PC-9 (cell line): ENCODE measurements around the gene CNNM3. TPM values are rescaled to one million over a fixed set of nuclear protein-coding genes. Genes with fewer than 3 reads are reported as not detected.

Experiments
- BruUV-seq: library from RNA; stranded (reverse); fragments of 400-500 nt; replicated peaks from 2 replicates; lab custom pipeline; 2021; lab: Mats Ljungman, UMichigan
- CTCF ChIA-PET: fragments of 300-600 bp; sonication (Branson Sonifier 250); formaldehyde crosslinking; loops from one replicate; lab custom pipeline; 2022; ENCODE audit warnings: antibody characterized with exemption; lab: Charles Lee
- POLR2A ChIA-PET: fragments of 300-600 bp; sonication (Branson Sonifier 250); formaldehyde crosslinking; loops from one replicate; lab custom pipeline; 2022; ENCODE audit warnings: antibody characterized with exemption; ENCODE audit not compliant: unreplicated experiment; lab: Charles Lee
- DNase-seq, 2 experiments: peaks; one replicate each; pipeline versions ENCODE4 v3.0.0 to v3.0.0-alpha.2; 2015 to 2022; ENCODE audit warnings: mixed read lengths in 1 of 2
- H2AFZ ChIP-seq: fragments of 200-600 bp; sonication (generic); 2 replicates; pipeline ENCODE4 v1.8.1; 2017; ENCODE audit warnings: antibody characterized with exemption
- H3F3A ChIP-seq: fragments of 200-600 bp; sonication (generic); 2 replicates; pipeline ENCODE4 v1.8.1; 2017; ENCODE audit warnings: antibody characterized with exemption, mild to moderate bottlenecking, low read depth; ENCODE audit not compliant: insufficient read depth
- H3K27ac ChIP-seq: fragments of 200-600 bp; sonication (generic); 2 replicates; pipeline ENCODE4 v1.6.1; 2016; ENCODE audit warnings: mixed run types
- H3K27me3 ChIP-seq: fragments of 200-600 bp; sonication (generic); 2 replicates; pipeline ENCODE4 v1.6.1; 2016; ENCODE audit warnings: low read depth, mixed run types; ENCODE audit not compliant: insufficient read depth
- H3K36me3 ChIP-seq: fragments of 200-600 bp; sonication (generic); 2 replicates; pipeline ENCODE4 v1.6.1; 2016; ENCODE audit warnings: low read depth, mixed run types
- H3K4me1 ChIP-seq: fragments of 200-600 bp; sonication (generic); replicated peaks from 2 replicates; pipeline ENCODE4 v1.6.1; 2016; ENCODE audit warnings: mixed run types; ENCODE audit not compliant: insufficient read depth
- H3K4me2 ChIP-seq: fragments of 200-600 bp; sonication (generic); 2 replicates; pipeline ENCODE4 v1.6.1; 2017; ENCODE audit warnings: mixed run types
- H3K4me3 ChIP-seq: fragments of 200-600 bp; sonication (generic); 2 replicates; pipeline ENCODE4 v1.6.1; 2016; ENCODE audit warnings: mixed run types
- H3K79me2 ChIP-seq: fragments of 200-600 bp; sonication (generic); 2 replicates; pipeline ENCODE4 v1.6.1; 2017; ENCODE audit warnings: low read depth, mixed run types
- H3K9me2 ChIP-seq: fragments of 200-600 bp; sonication (generic); 2 replicates; pipeline ENCODE4 v1.8.1; 2017; ENCODE audit warnings: mild to moderate bottlenecking; ENCODE audit not compliant: insufficient read depth
- H3K9me3 ChIP-seq: fragments of 200-600 bp; sonication (generic); 2 replicates; pipeline ENCODE4 v1.8.1; 2016; ENCODE audit warnings: low read depth; ENCODE audit not compliant: insufficient read depth
- H4K20me1 ChIP-seq: fragments of 200-600 bp; sonication (generic); 2 replicates; pipeline ENCODE4 v1.8.1; 2017; ENCODE audit not compliant: insufficient read depth
- CTCF ChIP-seq: fragments of 200-600 bp; sonication (generic); conservative IDR thresholded peaks from 2 replicates; pipeline ENCODE4 v1.6.1; 2017; ENCODE audit warnings: mixed run types, antibody characterized with exemption, mild to moderate bottlenecking, moderate library complexity
- EZH2 ChIP-seq: fragments of 200-600 bp; sonication (generic); IDR thresholded peaks from 2 replicates; pipeline ENCODE4 v1.8.0; 2017; ENCODE audit warnings: antibody characterized with exemption, low read depth
- intact Hi-C: fragments of 100-400 bp; cut with micrococcal nuclease; formaldehyde crosslinking; loops from one replicate; pipeline ENCODE4 v1.10.0; 2022; ENCODE audit not compliant: unreplicated experiment
- total RNA-seq: library from RNA; stranded (reverse); gene quantifications from 2 replicates; pipeline ENCODE4 v1.2.3, GENCODE V29; 2021

CNNM3 gene
- total RNA-seq, 1 experiment from 2014 or later = 28.7 TPM

GRCh38 chr2:96831679-96832078 is 15.6 kb downstream of the CNNM3 start:
- H3K9me2 ChIP-seq = no peaks in the 10 kb centered on the region
- H3K79me2 ChIP-seq = no peaks in the 10 kb centered on the region
- H3K4me3 ChIP-seq = no peak overlapping the region
- no peaks in the 10 kb centered on the region for H3K9me3 ChIP-seq
- ChIA-PET CTCF (interaction anchor here (0.6 kb wide), 1 partner anchor 469 kb away, joined by 3 read pairs; no protein-coding TSS in a partner anchor), POLR2A (no interaction called here)
- H3K27ac ChIP-seq = peak overlapping the region; percentile 86
- DNase-seq = peak in 1 of 2 experiments; percentile 27
- no peaks in the 10 kb centered on the region for H3K27me3 ChIP-seq
- 0 out of 2 replicates have a peak overlapping the region, but pooled peaks have one; percentile 72 for H3K4me2 ChIP-seq
- peaks cover 34% of the 10 kb centered on the region for H3F3A ChIP-seq
- peaks cover 25% of the 10 kb centered on the region for H3K4me1 ChIP-seq
- H2AFZ ChIP-seq = no peak overlapping the region
- BruUV-seq = no TSS peak
- TF ChIP-seq CTCF (no peak), EZH2 (no peak)
- peaks cover 15% of the 10 kb centered on the region for H3K36me3 ChIP-seq
- H4K20me1 ChIP-seq = no peaks in the 10 kb centered on the region
- intact Hi-C loops = loop anchor here (1.0 to 2.0 kb wide), 2 partner anchors 15 to 27 kb away; partner anchors contain the start of genes ANKRD39 and CNNM3

- Histone ChIP-seq H3K27ac (peak overlapping the region; percentile 86), H3K9me3 (no peaks in the 10 kb centered on the region), H3K4me3 (no peak overlapping the region), H3K9me2 (no peaks in the 10 kb centered on the region), H3K4me2 (peak overlapping the region; percentile 72), H3K79me2 (no peaks in the 10 kb centered on the region), H3K4me1 (peaks cover 25% of the 10 kb centered on the region), H3K27me3 (no peaks in the 10 kb centered on the region), H2AFZ (no peak overlapping the region), H3K36me3 (peaks cover 15% of the 10 kb centered on the region), H3F3A (peaks cover 34% of the 10 kb centered on the region), H4K20me1 (no peaks in the 10 kb centered on the region)
- ChIA-PET POLR2A (interaction anchor here (0.6 kb wide), 1 partner anchor 70 kb away, joined by 5 read pairs; no protein-coding TSS in a partner anchor), CTCF (interaction anchor here (0.6 kb wide), 3 partner anchors 26 to 658 kb away, joined by 3 to 11 read pairs (median 9); partner anchors contain the start of gene ANKRD39)
- intact Hi-C loops = loop anchor here (1.0 to 2.0 kb wide), 2 partner anchors 16 to 26 kb away; partner anchors contain the start of genes ANKRD39 and CNNM3
- TSS peak; percentile 41 for BruUV-seq
- TF ChIP-seq EZH2 (no peak), CTCF (no peak)
- DNase-seq = no peak
Measured at GRCh38 chr2:96832408-96832753, 16.3 kb downstream of the CNNM3 start.

- H3K9me3 ChIP-seq = no peaks in the 10 kb centered on the region
- peak overlapping the region; percentile 72 for H3K4me2 ChIP-seq
- CTCF ChIA-PET = interaction anchor here (0.5 to 0.6 kb wide), 5 partner anchors 25 to 659 kb away, joined by 3 to 11 read pairs (median 9); partner anchors contain the start of gene ANKRD39
- POLR2A ChIA-PET = interaction anchor here (0.5 to 0.7 kb wide), 8 partner anchors 10 to 754 kb away, joined by 4 to 15 read pairs (median 9); no protein-coding TSS in a partner anchor
- H3K79me2 ChIP-seq = no peaks in the 10 kb centered on the region
- no peaks in the 10 kb centered on the region for H3K27me3 ChIP-seq
- peaks cover 34% of the 10 kb centered on the region for H3F3A ChIP-seq
- H2AFZ ChIP-seq = peak overlapping the region; percentile 75
- peaks cover 25% of the 10 kb centered on the region for H3K4me1 ChIP-seq
- no peaks in the 10 kb centered on the region for H3K9me2 ChIP-seq
- no peak for TF ChIP-seq EZH2
- TF ChIP-seq CTCF = no peak
- intact Hi-C loops = loop anchor here (1.0 to 2.0 kb wide), 2 partner anchors 17 to 26 kb away; partner anchors contain the start of genes ANKRD39 and CNNM3
- DNase-seq = peak; percentile 90 to 94
- H3K36me3 ChIP-seq = peaks cover 15% of the 10 kb centered on the region
- BruUV-seq = TSS peak; percentile 20
- H4K20me1 ChIP-seq = no peaks in the 10 kb centered on the region
- peak overlapping the region; percentile 30; the same call in 1 of the 2 replicates for H3K4me3 ChIP-seq
- peak overlapping the region; percentile 86 for H3K27ac ChIP-seq
Measured at GRCh38 chr2:96832754-96833507, 16.9 kb downstream of the CNNM3 start.
